NCI-H1092 treated with DMSO at 0.1 percent for 48 hours (cell line): ENCODE data around the gene PSRC1.
"Not testable (repeated sequence)": the region's sequence is repeated elsewhere in the genome, so short reads cannot be mapped to it uniquely, and the experiment has no call there.

ENCODE experiments used
- DNase-seq: peaks from one replicate; lab custom pipeline; 2025; lab: John Stamatoyannopoulos, UW

Gene PSRC1

GRCh38 chr1:109295712-109296415 lies 12.9 kb upstream of the PSRC1 start:
- DNase-seq: no peak

- DNase-seq: no peak
Measured at GRCh38 chr1:109294481-109294880, 11.5 kb upstream of the PSRC1 start.

DNA sequence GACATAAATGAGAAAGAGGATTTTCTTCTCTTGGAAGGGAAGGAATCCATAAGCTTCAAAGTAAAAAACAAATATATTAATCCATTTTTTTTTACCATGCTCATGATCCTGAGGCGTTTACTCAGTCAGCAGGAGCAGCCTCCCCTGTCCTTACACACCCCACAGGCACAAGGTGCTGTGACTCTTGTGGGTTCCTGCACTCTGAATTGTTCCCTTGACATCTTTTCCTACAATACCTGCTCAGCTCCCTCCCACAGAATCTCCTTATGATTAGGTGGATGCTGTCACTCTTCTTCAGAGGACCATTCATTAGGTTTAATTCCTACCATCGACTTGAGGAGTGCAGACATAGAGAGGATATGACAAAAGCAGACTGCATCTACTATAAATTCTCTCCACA lies 10.1 kb upstream of the PSRC1 start:
- DNase-seq: no peak

DNA sequence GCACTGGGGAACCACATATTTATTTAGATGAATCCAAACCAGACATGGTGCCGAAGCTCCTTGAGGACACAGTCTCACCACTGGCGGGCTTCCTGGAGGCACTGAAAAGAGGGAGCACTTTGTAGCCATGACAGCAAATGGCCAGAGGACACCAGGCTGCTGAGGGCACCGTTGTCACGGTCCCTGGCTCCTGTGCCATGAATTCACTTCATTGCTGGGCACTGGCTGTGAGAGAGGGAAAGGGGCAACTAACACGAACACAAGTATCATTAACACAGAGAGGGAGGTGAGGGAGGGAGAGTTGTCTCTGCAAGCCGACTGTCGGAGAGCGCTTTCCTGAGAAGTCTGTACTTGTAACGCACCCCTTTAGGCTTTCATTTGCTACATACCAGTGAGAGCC lies 9.4 kb upstream of the PSRC1 start:
- no peak for DNase-seq

- DNase-seq: no peak
Measured at GRCh38 chr1:109290998-109291397, 8.1 kb upstream of the PSRC1 start.

DNA sequence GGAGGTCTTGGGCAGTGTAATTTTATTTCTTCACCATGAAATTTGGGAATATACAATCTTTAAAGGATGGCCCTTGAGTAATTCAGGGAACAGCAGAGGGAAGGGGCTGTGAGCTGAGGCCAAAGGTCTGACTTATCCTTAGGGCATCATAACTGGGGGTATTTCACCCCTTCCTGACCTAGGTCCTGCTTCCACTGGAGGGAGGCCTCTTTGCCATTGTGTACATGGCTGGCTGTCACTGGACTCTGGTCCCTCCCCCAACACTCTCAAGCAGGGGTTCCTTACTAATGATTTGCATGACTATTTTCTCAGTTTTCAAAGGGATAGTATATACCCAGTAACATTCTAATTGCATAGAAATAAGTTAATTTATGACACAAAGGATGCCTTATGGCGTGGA lies 7.2 kb upstream of the PSRC1 start:
- no peak for DNase-seq

DNA sequence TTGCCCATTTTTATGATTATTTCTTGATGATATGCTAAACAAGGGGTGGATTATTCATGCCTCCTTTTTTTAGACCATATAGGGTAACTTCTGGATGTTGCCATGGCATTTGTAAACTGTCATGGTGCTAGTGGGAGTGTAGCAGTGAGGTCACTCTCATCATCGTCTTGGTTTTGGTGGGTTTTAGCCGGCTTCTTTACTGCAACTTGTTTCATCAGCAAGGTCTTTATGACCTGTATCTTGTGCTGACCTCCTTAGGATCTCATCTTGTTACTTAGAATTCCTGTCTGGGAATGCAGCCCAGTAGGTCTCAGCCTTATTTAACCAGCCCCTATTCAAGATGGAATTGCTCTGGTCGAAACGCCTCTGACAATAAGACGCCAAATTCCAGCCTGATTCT lies 3.8 kb upstream of the PSRC1 start:
- DNase-seq: not testable (repeated sequence)

GRCh38 chr1:109283748-109284600 lies 1.0 kb upstream of the PSRC1 start:
- DNase-seq: no peak

- no peak for DNase-seq
Measured at GRCh38 chr1:109282497-109282951, 421 bp downstream of the PSRC1 start.

GRCh38 chr1:109281680-109282496 lies 1.1 kb downstream of the PSRC1 start:
- DNase-seq: no peak

DNA sequence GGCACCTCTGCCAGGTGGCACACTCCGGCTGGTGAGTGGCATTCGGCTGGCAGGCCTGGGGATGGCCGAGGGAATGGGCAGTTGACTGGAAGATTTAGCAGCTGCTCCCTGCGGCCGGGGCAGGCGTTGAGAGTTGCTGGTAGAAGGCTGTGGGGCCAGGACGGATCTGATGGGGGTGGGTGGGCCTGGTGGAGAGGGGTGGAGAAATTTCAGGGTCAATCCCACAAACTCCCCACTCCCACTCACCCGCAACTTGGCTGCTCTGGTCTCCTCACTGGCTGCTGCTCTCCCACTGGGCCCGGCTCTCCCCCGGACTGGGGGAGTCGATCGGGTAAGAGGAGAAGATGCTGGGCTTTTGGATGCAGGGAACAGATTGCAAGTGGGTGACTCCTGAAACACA lies 2.1 kb downstream of the PSRC1 start:
- DNase-seq: no peak

GRCh38 chr1:109279615-109280278 lies 3.2 kb downstream of the PSRC1 start:
- DNase-seq: no peak

DNA sequence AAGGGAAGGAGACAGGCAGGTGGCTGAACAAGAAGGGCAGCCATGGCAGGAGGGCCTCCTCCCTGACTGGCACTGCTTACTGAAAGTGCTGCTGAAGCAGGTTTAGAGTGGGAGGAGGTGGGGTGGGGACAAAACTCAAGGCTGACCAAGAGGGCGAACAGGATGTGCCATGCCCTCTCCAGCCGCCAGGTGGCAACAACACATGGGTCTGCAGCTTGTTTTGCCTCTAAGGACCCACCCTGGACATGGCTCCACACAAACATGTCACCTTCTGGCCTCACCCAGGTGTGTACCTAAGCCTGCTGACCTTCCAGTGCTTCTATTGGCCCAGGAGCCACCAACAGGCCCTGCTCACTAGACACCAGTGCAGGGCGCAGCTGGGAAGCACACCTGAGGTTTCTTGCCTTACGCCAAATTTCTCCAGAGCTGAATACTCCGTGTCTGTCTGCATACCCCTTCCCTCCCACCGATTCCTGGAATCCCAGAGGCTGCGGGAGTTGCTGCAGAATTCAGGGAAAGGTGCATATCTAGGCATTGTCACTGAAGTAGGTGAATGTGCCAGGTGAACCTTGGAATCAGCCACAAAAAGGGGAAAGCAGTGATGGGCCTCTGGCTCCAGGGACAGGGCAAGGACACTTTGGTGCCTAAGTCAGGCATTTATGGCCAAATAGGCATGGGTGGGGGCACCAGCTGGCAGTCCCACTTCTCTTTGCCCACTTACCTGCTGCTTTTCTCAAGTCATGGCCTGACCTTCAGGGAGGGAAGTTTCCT lies 5.3 kb downstream of the PSRC1 start:
- peak; percentile 21 for DNase-seq

GRCh38 chr1:109275706-109276345 lies 7.1 kb downstream of the PSRC1 start:
- no peak for DNase-seq

DNA sequence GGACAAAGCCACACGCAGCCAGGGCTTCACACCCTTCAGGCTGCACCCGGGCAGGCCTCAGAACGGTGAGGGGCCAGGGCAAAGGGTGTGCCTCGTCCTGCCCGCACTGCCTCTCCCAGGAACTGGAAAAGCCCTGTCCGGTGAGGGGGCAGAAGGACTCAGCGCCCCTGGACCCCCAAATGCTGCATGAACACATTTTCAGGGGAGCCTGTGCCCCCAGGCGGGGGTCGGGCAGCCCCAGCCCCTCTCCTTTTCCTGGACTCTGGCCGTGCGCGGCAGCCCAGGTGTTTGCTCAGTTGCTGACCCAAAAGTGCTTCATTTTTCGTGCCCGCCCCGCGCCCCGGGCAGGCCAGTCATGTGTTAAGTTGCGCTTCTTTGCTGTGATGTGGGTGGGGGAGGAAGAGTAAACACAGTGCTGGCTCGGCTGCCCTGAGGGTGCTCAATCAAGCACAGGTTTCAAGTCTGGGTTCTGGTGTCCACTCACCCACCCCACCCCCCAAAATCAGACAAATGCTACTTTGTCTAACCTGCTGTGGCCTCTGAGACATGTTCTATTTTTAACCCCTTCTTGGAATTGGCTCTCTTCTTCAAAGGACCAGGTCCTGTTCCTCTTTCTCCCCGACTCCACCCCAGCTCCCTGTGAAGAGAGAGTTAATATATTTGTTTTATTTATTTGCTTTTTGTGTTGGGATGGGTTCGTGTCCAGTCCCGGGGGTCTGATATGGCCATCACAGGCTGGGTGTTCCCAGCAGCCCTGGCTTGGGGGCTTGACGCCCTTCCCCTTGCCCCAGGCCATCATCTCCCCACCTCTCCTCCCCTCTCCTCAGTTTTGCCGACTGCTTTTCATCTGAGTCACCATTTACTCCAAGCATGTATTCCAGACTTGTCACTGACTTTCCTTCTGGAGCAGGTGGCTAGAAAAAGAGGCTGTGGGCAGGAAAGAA lies 8.1 kb downstream of the PSRC1 start:
- DNase-seq: peak; percentile 61

GRCh38 chr1:109273570-109274288 lies 9.2 kb downstream of the PSRC1 start:
- no peak for DNase-seq

DNA sequence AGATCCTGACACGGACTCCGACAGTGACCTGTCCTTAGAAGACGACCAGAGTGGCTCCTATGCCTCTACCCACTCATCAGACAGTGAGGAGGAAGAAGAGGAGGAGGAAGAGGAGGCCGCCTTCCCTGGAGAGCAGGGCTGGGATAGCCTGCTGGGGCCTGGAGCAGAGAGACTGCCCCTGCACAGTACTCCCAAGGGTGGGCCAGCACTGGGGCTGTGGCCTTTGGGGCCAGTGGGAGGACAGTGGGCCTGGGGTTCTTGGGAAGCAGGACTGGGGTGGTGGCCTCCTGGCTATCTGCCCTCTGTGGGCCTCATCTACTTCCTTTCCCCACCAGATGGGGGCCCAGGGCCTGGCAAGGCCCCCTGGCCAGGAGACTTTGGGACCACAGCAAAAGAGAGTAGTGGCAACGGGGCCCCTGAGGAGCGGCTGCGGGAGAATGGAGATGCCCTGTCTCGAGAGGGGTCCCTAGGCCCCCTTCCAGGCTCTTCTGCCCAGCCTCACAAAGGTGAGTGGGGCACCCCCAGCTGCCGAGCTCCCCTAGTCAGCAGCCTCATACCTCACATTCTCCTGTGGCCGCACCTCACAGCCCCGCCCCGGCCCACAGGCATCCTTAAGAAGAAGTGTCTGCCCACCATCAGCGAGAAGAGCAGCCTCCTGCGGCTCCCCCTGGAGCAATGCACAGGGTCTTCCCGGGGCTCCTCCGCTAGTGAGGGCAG lies 10.0 kb downstream of the PSRC1 start:
- DNase-seq: no peak
